Endothelial cell of umbilical vein (primary cell): Measurements from ENCODE around the gene SUPT3H.

ENCODE experiments used
- GATA2 ChIP-seq: IDR thresholded peaks from 2 replicates; pipeline ENCODE4 v1.7.0; 2011; ENCODE audit warnings: low read depth, mild to moderate bottlenecking, moderate library complexity, mixed read lengths, low read length; ENCODE audit not compliant: insufficient read length, insufficient read depth
- POLR2A ChIP-seq: IDR thresholded peaks from 2 replicates; pipeline ENCODE4 v1.6.1; 2012; ENCODE audit warnings: low read depth, mild to moderate bottlenecking, control low read depth, low read length
- POLR2AphosphoS5 ChIP-seq: IDR thresholded peaks from 2 replicates; pipeline ENCODE4 v1.6.1; 2012; ENCODE audit warnings: low read depth, mild to moderate bottlenecking, control low read depth, low read length, moderate library complexity; ENCODE audit not compliant: insufficient read depth
- TF ChIP-seq, protein P1 (sequence below), 2 donors: IDR thresholded peaks; 1 replicate in 1 of 2; 2 replicates in 1 of 2; pipeline ENCODE4 v1.5.1; 2011; ENCODE audit warnings: low read length in 2 of 2, mild to moderate bottlenecking in 2 of 2, moderate library complexity in 2 of 2, control low read depth in 1 of 2, inconsistent platforms in 1 of 2, low read depth in 1 of 2; ENCODE audit not compliant: insufficient read depth in 1 of 2; ENCODE audit errors: extremely low read depth in 1 of 2

DNA sequence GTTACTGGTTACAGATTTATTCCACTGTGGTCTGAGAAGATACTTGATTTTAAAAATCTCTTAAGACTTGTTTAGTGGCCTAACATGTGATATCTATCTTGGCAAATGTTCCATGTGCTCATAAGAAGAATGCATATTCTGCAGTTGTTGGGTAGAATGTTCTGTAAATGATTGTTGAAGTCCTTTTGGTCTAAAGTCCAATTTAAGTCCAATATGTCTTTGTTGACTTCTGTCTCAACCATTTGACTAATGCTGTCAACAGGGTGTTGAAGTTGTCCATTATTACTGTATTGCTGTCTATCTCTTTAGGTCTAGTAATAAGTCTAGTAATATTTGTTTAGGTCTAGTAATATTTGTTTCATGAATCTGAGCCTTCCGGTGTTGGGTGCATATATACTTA lies 437.4 kb downstream of the SUPT3H start:
- TF ChIP-seq, protein P1, sequence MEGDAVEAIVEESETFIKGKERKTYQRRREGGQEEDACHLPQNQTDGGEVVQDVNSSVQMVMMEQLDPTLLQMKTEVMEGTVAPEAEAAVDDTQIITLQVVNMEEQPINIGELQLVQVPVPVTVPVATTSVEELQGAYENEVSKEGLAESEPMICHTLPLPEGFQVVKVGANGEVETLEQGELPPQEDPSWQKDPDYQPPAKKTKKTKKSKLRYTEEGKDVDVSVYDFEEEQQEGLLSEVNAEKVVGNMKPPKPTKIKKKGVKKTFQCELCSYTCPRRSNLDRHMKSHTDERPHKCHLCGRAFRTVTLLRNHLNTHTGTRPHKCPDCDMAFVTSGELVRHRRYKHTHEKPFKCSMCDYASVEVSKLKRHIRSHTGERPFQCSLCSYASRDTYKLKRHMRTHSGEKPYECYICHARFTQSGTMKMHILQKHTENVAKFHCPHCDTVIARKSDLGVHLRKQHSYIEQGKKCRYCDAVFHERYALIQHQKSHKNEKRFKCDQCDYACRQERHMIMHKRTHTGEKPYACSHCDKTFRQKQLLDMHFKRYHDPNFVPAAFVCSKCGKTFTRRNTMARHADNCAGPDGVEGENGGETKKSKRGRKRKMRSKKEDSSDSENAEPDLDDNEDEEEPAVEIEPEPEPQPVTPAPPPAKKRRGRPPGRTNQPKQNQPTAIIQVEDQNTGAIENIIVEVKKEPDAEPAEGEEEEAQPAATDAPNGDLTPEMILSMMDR (IDR thresholded peaks at IDR 0.05; ENCODE audit: extremely low read depth in 1 of 2, insufficient read depth in 1 of 2, low read depth in 1 of 2, low read length in 2 of 2), result no peak
- no peak for TF ChIP-seq POLR2A
- TF ChIP-seq POLR2AphosphoS5, result no peak
- TF ChIP-seq GATA2, result no peak
